Keratinocyte (primary cell): Measurements from ENCODE around the gene CACNA2D1. TPM values are rescaled to one million over a fixed set of nuclear protein-coding genes. Genes with fewer than 3 reads are reported as not detected.

Experiments used
- DNase-seq: peaks from one replicate; pipeline ENCODE4 v3.0.0-alpha.2; 2011; ENCODE audit warnings: low read depth, missing footprints, low spot score
- FAIRE-seq: peaks from 2 replicates; lab custom pipeline; 2011; peaks lifted over from hg19 to GRCh38; lab: Jason Lieb, UNC
- H2AFZ ChIP-seq: 2 replicates; pipeline ENCODE4 v1.6.0; 2012; ENCODE audit warnings: low read length, control low read depth, inconsistent platforms; ENCODE audit not compliant: control insufficient read depth
- H3K27ac ChIP-seq: 2 replicates; pipeline ENCODE4 v1.5.1; 2011; ENCODE audit warnings: low read length; ENCODE audit not compliant: control insufficient read depth, insufficient read depth
- H3K27me3 ChIP-seq: 3 replicates; pipeline ENCODE4 v1.6.0; 2011; ENCODE audit warnings: low read length; ENCODE audit not compliant: control insufficient read depth, insufficient read depth; ENCODE audit errors: extremely low read depth
- H3K36me3 ChIP-seq, 2 experiments: 2 replicates in 1 of 2; 3 replicates in 1 of 2; pipeline ENCODE4 v1.5.1; 2011; ENCODE audit warnings: low read length in 2 of 2, mild to moderate bottlenecking in 1 of 2; ENCODE audit not compliant: control insufficient read depth in 2 of 2, insufficient read depth in 2 of 2; ENCODE audit errors: extremely low read depth in 1 of 2
- H3K4me1 ChIP-seq: 3 replicates; pipeline ENCODE4 v1.5.1; 2011; ENCODE audit warnings: low read length; ENCODE audit not compliant: control insufficient read depth, insufficient read depth; ENCODE audit errors: extremely low read depth
- H3K4me2 ChIP-seq: 3 replicates; pipeline ENCODE4 v1.6.0; 2011; ENCODE audit warnings: low read depth, low read length; ENCODE audit not compliant: control insufficient read depth, insufficient read depth; ENCODE audit errors: extremely low read depth
- H3K4me3 ChIP-seq, 3 experiments: fragments of 200-600 bp in 1 of 3; sonication (generic) in 1 of 3; 2 replicates in 2 of 3; 3 replicates in 1 of 3; pipeline ENCODE4 v1.5.1; 2011 to 2016; ENCODE audit warnings: low read length in 3 of 3, mild to moderate bottlenecking in 3 of 3, control low read depth in 2 of 3, inconsistent platforms in 1 of 3, low read depth in 1 of 3, mixed read lengths in 1 of 3, mixed run types in 1 of 3, moderate library complexity in 1 of 3; ENCODE audit not compliant: control insufficient read depth in 2 of 3, insufficient read depth in 2 of 3; ENCODE audit errors: extremely low read depth in 1 of 3
- H3K79me2 ChIP-seq: 2 replicates; pipeline ENCODE4 v1.6.0; 2012; ENCODE audit warnings: low read length; ENCODE audit not compliant: control insufficient read depth, insufficient read depth
- H3K9ac ChIP-seq: 3 replicates; pipeline ENCODE4 v1.6.0; 2011; ENCODE audit warnings: low read length; ENCODE audit not compliant: control insufficient read depth, insufficient read depth; ENCODE audit errors: extremely low read depth
- H3K9me1 ChIP-seq: 3 replicates; pipeline ENCODE4 v1.6.0; 2011; ENCODE audit warnings: low read length; ENCODE audit not compliant: control insufficient read depth, insufficient read depth; ENCODE audit errors: extremely low read depth
- H3K9me3 ChIP-seq: 2 replicates; pipeline ENCODE4 v1.5.1; 2012; ENCODE audit warnings: low read depth, low read length; ENCODE audit not compliant: control insufficient read depth
- H4K20me1 ChIP-seq: 3 replicates; pipeline ENCODE4 v1.6.0; 2011; ENCODE audit warnings: low read length; ENCODE audit not compliant: control insufficient read depth, insufficient read depth; ENCODE audit errors: extremely low read depth
- EZH2 ChIP-seq: IDR thresholded peaks from one replicate; pipeline ENCODE4 v1.6.1; 2012; ENCODE audit warnings: inconsistent platforms, mild to moderate bottlenecking, low read length, moderate library complexity
- dilution Hi-C: fragments of 300-500 bp; cut with MboI; formaldehyde crosslinking; loops from one replicate; pipeline ENCODE4 v1.7.0; 2020; ENCODE audit warnings: low sequenced_read_pairs; ENCODE audit not compliant: extremely low pct_ligation_motif_present
- polyA plus RNA-seq, 5 experiments: library from polyadenylated mRNA; depleted of rRNA in 3 of 5; stranded (reverse) in 3 of 5; stranded (forward) in 1 of 5; unstranded in 1 of 5; fragments of >200 nt; gene quantifications; 1 replicate in 1 of 5; 2 replicates in 3 of 5; 3 replicates in 1 of 5; pipeline versions ENCODE4 v1.2.1 to v1.2.3, GENCODE V29; 2011 to 2012; ENCODE audit warnings: missing spikeins in 2 of 5, low read depth in 1 of 5, low replicate concordance in 1 of 5
- TF ChIP-seq, protein P1 (sequence below), 3 experiments: IDR thresholded peaks in 1 of 3; conservative IDR thresholded peaks in 1 of 3; optimal IDR thresholded peaks in 1 of 3; 2 replicates in 2 of 3; 3 replicates in 1 of 3; pipeline versions ENCODE3 to v1.5.1; 2011; ENCODE audit warnings: low read length in 3 of 3, mild to moderate bottlenecking in 3 of 3, moderate library complexity in 2 of 3, control low read depth in 1 of 3, inconsistent platforms in 1 of 3; ENCODE audit not compliant: insufficient read depth in 2 of 3; ENCODE audit errors: extremely low read depth in 1 of 3

Gene CACNA2D1
- polyA plus RNA-seq, 1 donor (not counting 4 experiments of a cell fraction or from before 2014, with no cell fraction given) = 1.8 TPM

DNA sequence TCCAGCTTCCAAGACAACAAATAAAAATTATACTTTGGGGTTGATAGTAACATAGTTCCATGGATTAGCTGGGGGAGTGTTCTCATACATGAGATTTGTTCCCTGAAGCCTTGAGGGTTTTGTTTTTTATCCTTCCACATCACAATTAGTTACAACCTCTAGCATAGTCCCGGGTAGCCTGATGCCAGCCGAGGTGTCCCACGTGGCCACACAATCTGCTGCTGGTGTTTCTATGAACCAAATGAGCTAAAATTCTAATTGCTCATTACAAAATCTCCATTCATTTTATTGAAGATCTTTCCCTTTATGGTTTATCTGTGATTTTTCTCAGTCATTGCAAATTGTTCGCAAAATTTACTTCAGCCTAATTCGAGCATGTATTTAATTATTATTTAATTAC, 84.7 kb downstream of the CACNA2D1 start:
- FAIRE-seq = no peak
- dilution Hi-C loops = no loop called here
- H3K9ac ChIP-seq = no peak overlapping the region
- H3K4me2 ChIP-seq = no peak overlapping the region
- H3K4me1 ChIP-seq = no peaks in the 10 kb centered on the region
- TF ChIP-seq, protein P1, sequence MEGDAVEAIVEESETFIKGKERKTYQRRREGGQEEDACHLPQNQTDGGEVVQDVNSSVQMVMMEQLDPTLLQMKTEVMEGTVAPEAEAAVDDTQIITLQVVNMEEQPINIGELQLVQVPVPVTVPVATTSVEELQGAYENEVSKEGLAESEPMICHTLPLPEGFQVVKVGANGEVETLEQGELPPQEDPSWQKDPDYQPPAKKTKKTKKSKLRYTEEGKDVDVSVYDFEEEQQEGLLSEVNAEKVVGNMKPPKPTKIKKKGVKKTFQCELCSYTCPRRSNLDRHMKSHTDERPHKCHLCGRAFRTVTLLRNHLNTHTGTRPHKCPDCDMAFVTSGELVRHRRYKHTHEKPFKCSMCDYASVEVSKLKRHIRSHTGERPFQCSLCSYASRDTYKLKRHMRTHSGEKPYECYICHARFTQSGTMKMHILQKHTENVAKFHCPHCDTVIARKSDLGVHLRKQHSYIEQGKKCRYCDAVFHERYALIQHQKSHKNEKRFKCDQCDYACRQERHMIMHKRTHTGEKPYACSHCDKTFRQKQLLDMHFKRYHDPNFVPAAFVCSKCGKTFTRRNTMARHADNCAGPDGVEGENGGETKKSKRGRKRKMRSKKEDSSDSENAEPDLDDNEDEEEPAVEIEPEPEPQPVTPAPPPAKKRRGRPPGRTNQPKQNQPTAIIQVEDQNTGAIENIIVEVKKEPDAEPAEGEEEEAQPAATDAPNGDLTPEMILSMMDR (optimal IDR thresholded peaks at IDR 0.05 in 1 of 3, IDR thresholded peaks at IDR 0.05 in 1 of 3, conservative IDR thresholded peaks at IDR 0.05 in 1 of 3; ENCODE audit: extremely low read depth in 1 of 3, insufficient read depth in 2 of 3, low read length in 3 of 3) = no peak
- no peak for TF ChIP-seq EZH2
- no peaks in the 10 kb centered on the region for H3K79me2 ChIP-seq
- no peak overlapping the region for H2AFZ ChIP-seq
- H3K27me3 ChIP-seq = no peaks in the 10 kb centered on the region
- no peak for DNase-seq
- H4K20me1 ChIP-seq = no peaks in the 10 kb centered on the region
- H3K9me3 ChIP-seq = no peaks in the 10 kb centered on the region
- H3K9me1 ChIP-seq = no peaks in the 10 kb centered on the region
- no peak overlapping the region for H3K4me3 ChIP-seq
- no peaks in the 10 kb centered on the region for H3K36me3 ChIP-seq
- H3K27ac ChIP-seq = no peak overlapping the region

DNA sequence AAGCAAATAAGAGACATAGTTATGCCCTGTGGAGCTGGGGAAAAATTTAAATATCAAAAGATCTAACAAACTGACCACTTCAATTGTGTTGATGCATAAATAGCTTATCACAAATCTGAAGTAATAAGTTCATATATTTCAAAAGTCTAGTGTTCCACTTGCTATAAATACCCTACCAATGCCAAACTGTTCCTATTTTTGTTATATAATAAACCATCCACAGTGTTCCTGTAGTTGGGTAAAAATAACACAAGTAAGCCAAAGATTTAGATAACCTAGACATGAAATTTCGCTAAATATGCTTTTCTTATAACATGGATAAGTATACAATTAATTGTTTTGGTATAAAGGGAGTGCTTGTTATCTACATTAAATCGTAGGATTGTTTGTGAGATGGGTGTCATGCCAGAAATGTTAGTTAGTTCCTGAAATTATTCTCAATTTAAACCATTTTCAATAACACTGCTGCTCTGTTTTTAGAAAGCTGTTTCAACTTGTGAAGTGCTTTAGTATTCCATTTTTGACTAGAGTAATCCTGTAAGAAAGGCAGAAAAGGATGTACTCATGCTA, 85.5 kb downstream of the CACNA2D1 start:
- H3K9me1 ChIP-seq = no peaks in the 10 kb centered on the region
- no peaks in the 10 kb centered on the region for H4K20me1 ChIP-seq
- TF ChIP-seq, protein P1 (optimal IDR thresholded peaks at IDR 0.05 in 1 of 3, IDR thresholded peaks at IDR 0.05 in 1 of 3, conservative IDR thresholded peaks at IDR 0.05 in 1 of 3; ENCODE audit: extremely low read depth in 1 of 3, insufficient read depth in 2 of 3, low read length in 3 of 3) = no peak
- TF ChIP-seq EZH2 = no peak
- no peak overlapping the region for H2AFZ ChIP-seq
- H3K4me2 ChIP-seq = no peak overlapping the region
- no peaks in the 10 kb centered on the region for H3K36me3 ChIP-seq
- H3K9me3 ChIP-seq = no peaks in the 10 kb centered on the region
- no peak for FAIRE-seq
- DNase-seq = no peak
- no peak overlapping the region for H3K9ac ChIP-seq
- H3K27ac ChIP-seq = no peak overlapping the region
- H3K4me3 ChIP-seq = no peak overlapping the region
- no peaks in the 10 kb centered on the region for H3K79me2 ChIP-seq
- dilution Hi-C loops = no loop called here
- no peaks in the 10 kb centered on the region for H3K27me3 ChIP-seq
- H3K4me1 ChIP-seq = no peaks in the 10 kb centered on the region
